ENCODE data around the gene ZBTB18.

ZBTB18 gene

GRCh38 chr1:244067893-244068292, 16.8 kb downstream of the ZBTB18 start:
- DNase-seq (ENCODE audit: low read depth) = no peak
- no peak for TF ChIP-seq CTCF (conservative IDR thresholded peaks at IDR 0.05; ENCODE audit: low read depth, low read length)
- no peak overlapping the region for H3K4me3 ChIP-seq (ENCODE audit: low read depth, low read length)

- DNase-seq (ENCODE audit: low read depth) = peak; percentile 15
- TF ChIP-seq CTCF (conservative IDR thresholded peaks at IDR 0.05; ENCODE audit: low read depth, low read length) = no peak
- H3K4me3 ChIP-seq (ENCODE audit: low read depth, low read length) = no peak overlapping the region
These were observed 17.5 kb downstream of the ZBTB18 start for GRCh38 chr1:244068567-244068966.

GRCh38 chr1:244069326-244069898, 18.3 kb downstream of the ZBTB18 start:
- TF ChIP-seq CTCF (conservative IDR thresholded peaks at IDR 0.05; ENCODE audit: low read depth, low read length) = no peak
- no peak for DNase-seq (ENCODE audit: low read depth)
- H3K4me3 ChIP-seq (ENCODE audit: low read depth, low read length) = no peak overlapping the region

- DNase-seq (ENCODE audit: low read depth) = no peak
- no peak for TF ChIP-seq CTCF (conservative IDR thresholded peaks at IDR 0.05; ENCODE audit: low read depth, low read length)
- no peak overlapping the region for H3K4me3 ChIP-seq (ENCODE audit: low read depth, low read length)
These were observed 23.6 kb downstream of the ZBTB18 start for GRCh38 chr1:244074559-244075171.

GRCh38 chr1:244075247-244075722, 24.2 kb downstream of the ZBTB18 start:
- no peak for TF ChIP-seq CTCF (conservative IDR thresholded peaks at IDR 0.05; ENCODE audit: low read depth, low read length)
- no peak for DNase-seq (ENCODE audit: low read depth)
- no peak overlapping the region for H3K4me3 ChIP-seq (ENCODE audit: low read depth, low read length)

GRCh38 chr1:244076740-244077139, 25.7 kb downstream of the ZBTB18 start:
- DNase-seq (ENCODE audit: low read depth) = no peak
- no peak for TF ChIP-seq CTCF (conservative IDR thresholded peaks at IDR 0.05; ENCODE audit: low read depth, low read length)
- no peak overlapping the region for H3K4me3 ChIP-seq (ENCODE audit: low read depth, low read length)

Measured in choroid plexus epithelial cell (primary cell).